ENCODE data around the gene KPNA1.
"Not testable (repeated sequence)": the region's sequence is repeated elsewhere in the genome, so short reads cannot be mapped to it uniquely, and the experiment has no call there.

Gene KPNA1

GRCh38 chr3:122520861-122521260 is 6.1 kb upstream of the KPNA1 start:
- DNase-seq = no peak

GRCh38 chr3:122519693-122520092 is 5.0 kb upstream of the KPNA1 start:
- DNase-seq = no peak

- DNase-seq = no peak
These were observed 2.2 kb upstream of the KPNA1 start for GRCh38 chr3:122516846-122517360.

- no peak for DNase-seq
These were observed 1.1 kb upstream of the KPNA1 start for GRCh38 chr3:122515870-122516269.

- DNase-seq = peak in 1 of 56 donors; percentile 67
These were observed 305 bp upstream of the KPNA1 start for GRCh38 chr3:122515020-122515468.

GRCh38 chr3:122513386-122514122 is 1.2 kb downstream of the KPNA1 start:
- no peak for DNase-seq

- no peak for DNase-seq
These were observed 2.5 kb downstream of the KPNA1 start for GRCh38 chr3:122512284-122512683.

- no peak for DNase-seq
These were observed 3.7 kb downstream of the KPNA1 start for GRCh38 chr3:122510878-122511535.

GRCh38 chr3:122508944-122509343 is 5.8 kb downstream of the KPNA1 start:
- not testable (repeated sequence) for DNase-seq

- DNase-seq = no peak
These were observed 6.4 kb downstream of the KPNA1 start for GRCh38 chr3:122508135-122508914.

- no peak for DNase-seq
These were observed 8.3 kb downstream of the KPNA1 start for GRCh38 chr3:122506450-122506849.

GRCh38 chr3:122505676-122506075 is 9.1 kb downstream of the KPNA1 start:
- DNase-seq = no peak

GRCh38 chr3:122502941-122503340 is 11.8 kb downstream of the KPNA1 start:
- DNase-seq = no peak

- DNase-seq = no peak
These were observed 12.6 kb downstream of the KPNA1 start for GRCh38 chr3:122502139-122502538.

- DNase-seq = not testable (repeated sequence)
These were observed 13.8 kb downstream of the KPNA1 start for GRCh38 chr3:122500964-122501363.

- DNase-seq = no peak
These were observed 16.6 kb downstream of the KPNA1 start for GRCh38 chr3:122498152-122498551.

GRCh38 chr3:122497425-122497824 is 17.3 kb downstream of the KPNA1 start:
- no peak for DNase-seq

- DNase-seq = no peak
These were observed 18.2 kb downstream of the KPNA1 start for GRCh38 chr3:122496508-122496907.

GRCh38 chr3:122493296-122493695 is 21.4 kb downstream of the KPNA1 start:
- DNase-seq = no peak

GRCh38 chr3:122488262-122488973 is 26.3 kb downstream of the KPNA1 start:
- DNase-seq = no peak

GRCh38 chr3:122484985-122485384 is 29.8 kb downstream of the KPNA1 start:
- no peak for DNase-seq
